Stimulated activated CD8-positive, alpha-beta memory T cell treated with anti-CD3 and anti-CD28 coated beads, Interleukin-4, amount 100 ng/mL, for 1 hour (primary cell): ENCODE measurements around the gene GALNT12.

Source experiments
- DNase-seq, 2 donors: peaks; one replicate each; pipeline ENCODE4 v3.0.0-alpha.2; 2020; ENCODE audit warnings: low read depth in 2 of 2, low spot score in 1 of 2

The GALNT12 gene

DNA sequence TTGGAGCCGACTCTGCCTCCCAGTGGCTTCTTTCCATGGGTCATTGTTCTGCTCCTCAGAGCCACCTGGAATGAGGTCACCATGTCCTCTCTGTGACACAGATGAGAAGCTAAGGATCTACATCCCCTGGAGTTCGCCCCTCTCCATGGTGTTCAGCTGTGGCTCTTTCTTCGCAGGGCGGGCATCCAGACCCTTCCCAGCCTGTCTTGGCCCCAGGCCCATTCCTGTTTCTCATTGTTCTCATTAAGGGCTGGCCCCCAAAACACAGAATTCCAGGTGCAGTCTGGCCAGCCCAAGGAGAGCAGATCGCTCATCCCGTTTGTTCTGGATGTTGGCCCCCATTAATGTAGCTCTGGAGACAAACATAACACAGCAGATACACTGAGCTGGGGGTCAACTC lies 69.8 kb downstream of the GALNT12 start:
- DNase-seq = no peak

DNA sequence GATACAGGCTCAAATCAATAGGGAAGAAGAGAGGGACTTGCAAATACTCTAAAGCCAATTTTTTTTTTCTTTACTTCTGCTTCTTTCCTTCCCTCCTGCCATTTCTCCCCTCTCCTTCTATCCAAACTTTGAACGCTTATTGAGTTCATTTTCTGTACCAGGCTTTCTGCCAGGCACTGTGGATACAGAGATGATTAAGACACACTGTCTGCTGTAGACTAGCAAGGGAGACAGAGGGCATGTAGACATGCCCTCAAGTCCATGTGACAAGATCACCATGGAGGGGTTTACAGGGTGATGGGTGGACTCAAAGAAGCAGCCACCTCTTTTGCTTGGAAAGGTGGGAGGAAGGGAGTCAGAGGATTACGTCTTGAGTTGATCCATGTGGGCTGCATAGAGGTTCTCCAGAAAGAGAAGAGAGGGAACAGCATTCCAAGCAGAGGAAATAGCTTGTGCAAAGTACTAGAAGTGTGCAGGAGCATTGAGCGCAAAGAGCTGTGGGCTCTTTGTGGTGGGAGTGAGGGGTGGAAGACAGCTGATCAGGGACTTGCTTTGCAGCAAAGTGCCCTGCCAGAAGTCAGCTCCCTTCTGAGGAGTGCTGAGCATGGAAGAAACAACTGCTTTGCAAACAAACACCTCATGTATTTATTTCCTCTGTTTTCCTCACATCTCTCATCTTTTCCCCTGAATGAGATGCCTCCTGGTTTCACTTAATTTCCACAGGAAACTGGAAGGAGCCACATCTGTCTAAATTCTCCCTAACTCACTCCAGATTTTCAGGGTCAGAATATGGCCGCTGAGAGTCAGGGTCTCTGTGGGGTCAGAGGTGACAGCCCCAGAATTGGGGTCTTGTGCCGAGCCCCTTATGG lies 71.9 kb downstream of the GALNT12 start:
- DNase-seq = no peak

GRCh38 chr9:98879963-98880310 lies 72.5 kb downstream of the GALNT12 start:
- DNase-seq = no peak

DNA sequence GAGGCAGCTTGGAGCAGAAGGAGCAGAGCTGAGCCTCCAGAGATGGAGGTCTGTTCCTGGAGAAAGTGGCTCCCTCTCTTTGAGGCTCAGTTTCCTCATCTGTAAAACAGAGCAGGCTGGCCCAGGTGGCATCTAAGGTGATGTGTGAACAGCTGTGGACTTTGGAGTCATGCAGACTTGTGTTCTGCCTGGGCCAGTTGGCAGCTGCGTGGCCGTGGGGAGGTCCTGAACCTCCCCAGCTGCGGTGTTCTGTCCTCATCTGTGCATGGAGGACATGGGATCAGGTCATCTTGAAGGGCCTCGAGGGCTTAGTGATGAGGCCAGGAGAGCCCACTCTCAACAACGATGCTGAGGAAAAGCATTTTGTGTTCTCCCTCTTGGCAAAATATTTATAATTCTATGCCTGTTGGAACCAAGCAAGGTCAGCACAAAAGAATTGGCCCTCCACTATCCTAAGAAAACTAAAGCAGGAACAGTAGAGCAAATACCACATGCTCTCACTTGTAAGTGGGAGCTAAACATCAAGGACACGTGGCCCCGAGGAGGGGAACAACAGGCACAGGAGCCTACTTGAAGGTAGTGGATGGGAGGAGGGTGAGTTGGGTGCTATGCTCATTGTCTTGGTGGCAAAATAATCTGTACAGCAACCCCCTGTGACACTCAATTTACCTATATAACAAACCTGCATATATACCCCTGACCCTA lies 73.0 kb downstream of the GALNT12 start:
- DNase-seq = no peak

GRCh38 chr9:98881356-98881755 lies 73.9 kb downstream of the GALNT12 start:
- DNase-seq = no peak

DNA sequence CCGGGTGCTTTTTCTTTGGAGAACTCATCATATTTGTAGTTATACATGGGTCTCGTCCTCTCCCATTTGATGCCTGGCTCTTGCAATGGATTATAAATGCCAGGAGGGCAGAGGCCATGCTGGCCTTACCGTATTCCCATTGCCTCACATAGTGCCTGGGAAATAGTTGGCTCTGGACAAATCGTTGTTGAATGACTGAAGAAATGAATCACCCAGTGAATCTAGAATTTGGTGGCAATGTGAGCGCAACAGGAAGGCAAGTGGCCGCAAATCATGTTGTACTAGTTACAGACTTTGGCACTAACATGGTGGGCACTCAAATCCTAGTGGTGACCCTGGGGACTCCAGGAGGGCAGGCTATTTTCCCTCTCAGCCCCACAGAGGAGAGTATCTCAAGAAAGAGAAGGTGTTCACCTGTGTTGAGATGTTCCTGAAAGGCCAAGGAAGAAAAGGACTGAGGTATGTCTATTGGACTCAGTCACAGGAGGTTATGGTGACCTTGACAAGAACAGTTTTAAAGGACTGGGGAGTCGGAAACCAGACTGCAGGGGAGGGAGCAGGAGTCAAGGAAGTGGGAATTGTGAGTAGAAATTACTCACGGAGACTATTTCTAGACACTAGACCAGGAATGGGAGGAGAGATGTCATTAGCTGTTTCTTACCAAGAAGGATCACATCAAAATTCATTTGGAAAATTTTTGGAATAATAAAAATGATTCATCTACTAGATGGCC lies 74.5 kb downstream of the GALNT12 start:
- no peak for DNase-seq

- DNase-seq = no peak
Observed at GRCh38 chr9:98882569-98882923, 75.1 kb downstream of the GALNT12 start.

GRCh38 chr9:98883276-98883675 lies 75.8 kb downstream of the GALNT12 start:
- no peak for DNase-seq

DNA sequence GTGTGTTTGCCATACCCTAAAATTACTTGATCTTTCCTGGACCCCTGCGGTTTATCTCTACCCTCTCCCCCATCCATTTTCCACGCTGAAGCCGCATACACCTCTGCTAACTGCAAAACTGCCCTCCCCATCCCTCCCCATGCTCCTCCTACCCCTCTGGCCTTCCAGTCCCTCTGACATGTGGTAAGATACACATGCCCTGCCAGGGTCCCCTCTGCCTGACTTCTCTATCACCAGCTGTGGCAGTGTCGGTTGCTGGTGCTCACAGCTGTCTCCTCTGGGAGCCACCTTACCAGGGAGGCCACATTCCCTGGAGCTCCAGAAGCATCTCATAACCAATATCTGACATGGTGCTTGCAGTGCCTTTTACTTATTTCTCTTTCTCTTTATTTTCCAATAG lies 77.4 kb downstream of the GALNT12 start:
- DNase-seq = no peak

DNA sequence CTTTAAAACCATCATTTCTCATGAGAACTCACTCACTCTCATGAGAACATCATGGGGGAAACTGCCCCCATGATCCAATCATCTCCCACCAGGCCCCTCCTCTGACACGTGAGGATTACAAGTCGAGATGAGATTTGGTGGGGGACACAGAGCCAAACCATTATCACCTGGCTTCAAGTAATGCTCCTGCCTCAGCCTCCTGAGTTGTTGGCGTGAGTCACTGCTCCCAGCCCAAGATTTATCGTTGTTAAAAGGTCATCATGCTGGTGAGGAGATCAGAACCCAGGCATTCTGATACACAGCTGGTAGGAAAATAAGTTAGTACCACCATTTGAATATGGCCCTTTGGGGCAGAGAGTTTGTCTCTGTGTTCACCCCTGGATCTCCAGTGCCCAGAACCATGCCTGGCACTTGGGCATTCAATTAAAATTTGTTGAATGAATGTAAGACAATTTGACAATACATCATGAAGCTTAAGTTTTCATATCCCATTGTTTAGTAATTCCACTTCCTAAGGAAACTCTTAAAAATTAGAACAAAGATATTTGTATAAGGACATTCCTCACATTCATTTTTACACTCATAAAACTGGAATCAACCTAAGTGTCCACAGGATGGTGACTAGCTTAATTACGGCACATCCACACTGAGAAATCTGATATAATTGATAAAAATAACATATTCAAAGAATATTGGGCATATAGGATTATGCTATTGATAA lies 78.3 kb downstream of the GALNT12 start:
- DNase-seq = no peak

DNA sequence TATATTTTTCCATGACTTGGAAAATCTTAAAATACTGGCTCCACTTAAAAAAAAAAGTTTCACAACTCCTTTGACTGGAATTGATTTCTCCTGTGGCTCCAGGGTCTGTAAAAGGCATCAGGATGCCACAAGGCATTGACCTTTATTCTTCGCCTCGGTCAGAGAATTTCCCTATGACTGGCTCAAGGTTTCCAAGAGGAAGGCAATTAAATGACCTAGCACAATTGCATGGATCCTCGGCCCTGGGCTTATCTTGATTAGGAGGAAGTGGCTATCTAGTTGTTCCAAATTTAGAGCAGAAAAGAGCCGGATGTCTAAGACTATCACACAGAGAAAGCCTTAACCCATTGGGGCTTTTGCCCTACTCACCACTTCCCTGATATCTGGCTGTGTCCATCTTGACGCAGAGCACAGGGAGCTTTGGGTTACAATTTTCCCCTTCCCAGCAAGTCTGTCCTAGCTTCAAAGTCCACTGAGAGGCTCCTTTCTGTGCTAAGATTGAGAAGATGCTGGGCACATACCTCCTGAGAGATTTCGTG lies 79.3 kb downstream of the GALNT12 start:
- no peak for DNase-seq

- no peak for DNase-seq
Observed at GRCh38 chr9:98887918-98888510, 80.5 kb downstream of the GALNT12 start.

DNA sequence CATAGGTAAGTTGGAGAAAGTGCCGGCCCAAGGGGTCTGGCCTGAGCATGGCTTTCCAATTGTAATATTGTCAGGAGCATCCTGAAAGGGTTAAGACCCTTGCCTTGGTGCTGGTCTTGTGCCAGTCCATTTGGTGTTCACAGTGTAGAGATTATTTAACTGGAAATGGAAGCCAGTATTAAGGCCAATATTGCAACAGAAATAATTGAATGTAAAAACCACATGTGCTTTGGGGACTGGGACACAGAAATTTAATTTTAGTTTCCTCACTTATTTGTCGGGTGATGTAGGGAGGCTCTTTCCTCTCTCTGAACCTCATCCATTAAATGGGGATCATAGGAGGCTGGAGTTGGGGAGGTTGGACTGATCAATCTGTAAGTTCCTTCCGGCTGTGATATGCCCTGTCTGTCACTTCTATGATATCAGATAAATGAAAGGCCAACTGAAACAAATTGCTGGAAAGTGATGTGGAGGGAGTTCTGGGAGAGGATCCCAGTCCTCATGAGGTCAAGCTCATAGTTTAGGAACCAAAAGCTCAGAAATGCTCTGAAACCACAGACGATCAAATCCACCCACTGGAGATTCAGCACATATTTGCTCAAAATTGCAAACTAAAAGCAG lies 81.4 kb downstream of the GALNT12 start:
- no peak for DNase-seq

DNA sequence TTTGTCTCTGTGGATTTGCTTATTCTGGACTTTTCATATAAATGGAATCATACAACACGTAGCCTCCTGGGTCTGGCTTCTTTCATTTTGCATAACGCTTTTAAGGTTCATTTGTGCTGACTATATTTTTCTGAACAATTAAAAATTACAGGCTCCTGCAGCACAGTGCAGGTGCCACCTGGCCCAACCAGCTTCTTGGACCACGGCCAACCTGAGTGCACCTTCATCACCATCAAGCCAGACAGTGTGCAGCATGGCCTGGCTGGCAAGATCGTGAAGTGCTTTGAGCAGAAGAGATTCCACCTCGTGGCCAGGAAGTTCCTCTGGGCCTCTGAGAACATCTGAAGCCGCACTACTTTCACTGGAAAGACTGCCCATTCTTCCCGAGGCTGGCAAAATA lies 82.8 kb downstream of the GALNT12 start:
- DNase-seq = no peak

GRCh38 chr9:98892288-98892687 lies 84.8 kb downstream of the GALNT12 start:
- DNase-seq = no peak

DNA sequence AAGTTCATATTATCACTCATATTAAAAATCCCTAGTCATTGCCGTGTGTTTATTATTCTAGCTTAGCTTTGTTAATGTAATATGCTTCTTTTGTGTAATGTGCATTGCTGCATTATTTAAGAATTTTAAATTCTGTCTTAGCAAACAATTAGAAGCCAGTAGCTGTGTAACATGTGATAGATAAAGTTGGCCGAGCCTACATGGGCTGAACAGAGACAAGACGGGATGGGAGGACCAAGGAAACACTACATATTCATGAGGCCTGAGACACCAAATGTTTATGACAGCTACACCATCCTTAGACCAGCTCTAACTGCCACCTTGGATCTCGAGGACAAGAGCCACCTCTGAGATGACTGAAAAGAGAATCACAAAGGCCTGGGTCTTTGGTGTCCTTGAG lies 85.2 kb downstream of the GALNT12 start:
- no peak for DNase-seq

DNA sequence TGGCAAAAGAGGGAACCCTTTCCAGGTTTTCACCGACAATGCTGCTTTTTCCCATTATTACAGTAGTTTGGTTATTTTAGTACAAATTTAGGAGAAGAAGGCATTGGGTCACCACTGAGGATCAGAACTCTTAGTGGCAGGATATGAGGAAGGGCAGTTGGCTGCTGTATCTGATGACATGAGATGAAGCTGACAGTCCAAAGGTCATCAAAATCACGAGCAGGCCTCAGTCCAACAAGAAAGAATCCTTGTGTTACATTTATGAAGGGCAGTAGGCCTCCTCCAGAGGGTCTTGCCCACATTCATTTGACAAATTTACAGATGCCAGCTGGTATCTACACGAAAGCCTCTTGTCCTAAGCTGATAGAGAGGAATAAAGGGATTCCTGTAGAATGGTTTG lies 86.7 kb downstream of the GALNT12 start:
- no peak for DNase-seq

DNA sequence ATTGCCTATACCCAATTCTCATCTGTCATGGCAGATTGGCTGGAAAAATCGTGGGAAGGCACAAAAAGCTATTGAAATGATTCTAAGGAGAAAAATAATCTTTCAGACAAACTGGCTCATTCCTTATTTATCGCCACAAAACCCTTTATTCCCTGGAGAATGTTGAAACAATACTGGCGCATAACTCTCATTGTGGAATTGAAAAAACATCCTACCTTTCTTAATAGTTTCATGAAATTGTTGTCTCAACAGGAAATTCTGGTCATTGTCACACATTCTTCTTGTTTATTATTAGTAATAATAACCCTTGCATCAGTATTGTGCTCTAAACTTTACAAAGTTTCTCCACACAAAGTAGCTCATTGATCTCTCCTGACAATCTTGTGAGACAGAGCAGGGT lies 87.3 kb downstream of the GALNT12 start:
- no peak for DNase-seq

GRCh38 chr9:98896632-98897031 lies 89.2 kb downstream of the GALNT12 start:
- DNase-seq = no peak

GRCh38 chr9:98897745-98898144 lies 90.3 kb downstream of the GALNT12 start:
- no peak for DNase-seq
